Ovary (tissue), 3 donors: ENCODE data around the gene KCNMA1.

Source experiments
- EP300 ChIP-seq: sonication (generic); formaldehyde crosslinking; IDR thresholded peaks from one replicate; pipeline ENCODE4 v1.6.1; 2017; ENCODE audit warnings: antibody characterized with exemption
- POLR2A ChIP-seq: fragments of 450-650 bp; IDR thresholded peaks from one replicate; pipeline ENCODE4 v1.6.1; 2017; ENCODE audit warnings: antibody characterized with exemption, mild to moderate bottlenecking, moderate library complexity
- TF ChIP-seq, protein P1 (sequence below), 3 donors: fragments of 450-650 bp in 2 of 3; fragments of 200-600 bp in 1 of 3; IDR thresholded peaks; one replicate each; pipeline versions ENCODE4 v1.5.1 to v1.8.0; 2016 to 2022; ENCODE audit warnings: antibody characterized with exemption in 3 of 3, mild to moderate bottlenecking in 1 of 3
- donor health status: DM: no; HTN: no; CAD: no.

DNA sequence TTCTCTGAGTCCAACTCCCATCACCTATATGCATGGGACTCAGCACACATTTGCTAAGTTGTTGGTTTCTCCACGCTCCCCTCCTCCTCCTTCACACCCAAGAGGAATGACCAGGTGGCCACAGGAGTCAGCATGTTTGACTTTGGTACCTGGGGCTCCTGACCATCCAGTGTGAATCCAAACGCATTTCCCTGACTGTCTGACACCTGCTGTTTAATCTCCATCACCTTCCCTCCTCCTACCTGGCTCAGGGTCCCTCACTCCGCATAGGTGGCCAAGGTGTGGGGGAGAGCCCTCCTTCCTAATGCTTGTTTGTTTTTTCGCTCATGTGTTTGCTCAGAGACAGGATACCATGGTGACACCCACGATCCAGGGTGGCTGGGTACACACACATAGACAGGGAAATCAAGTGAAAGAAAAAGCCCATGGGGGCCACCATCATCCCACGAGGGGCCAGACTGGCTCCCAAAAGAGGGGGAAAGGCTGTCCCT, 194.9 kb downstream of the KCNMA1 start:
- TF ChIP-seq POLR2A (no peak), EP300 (no peak)
- TF ChIP-seq, protein P1, sequence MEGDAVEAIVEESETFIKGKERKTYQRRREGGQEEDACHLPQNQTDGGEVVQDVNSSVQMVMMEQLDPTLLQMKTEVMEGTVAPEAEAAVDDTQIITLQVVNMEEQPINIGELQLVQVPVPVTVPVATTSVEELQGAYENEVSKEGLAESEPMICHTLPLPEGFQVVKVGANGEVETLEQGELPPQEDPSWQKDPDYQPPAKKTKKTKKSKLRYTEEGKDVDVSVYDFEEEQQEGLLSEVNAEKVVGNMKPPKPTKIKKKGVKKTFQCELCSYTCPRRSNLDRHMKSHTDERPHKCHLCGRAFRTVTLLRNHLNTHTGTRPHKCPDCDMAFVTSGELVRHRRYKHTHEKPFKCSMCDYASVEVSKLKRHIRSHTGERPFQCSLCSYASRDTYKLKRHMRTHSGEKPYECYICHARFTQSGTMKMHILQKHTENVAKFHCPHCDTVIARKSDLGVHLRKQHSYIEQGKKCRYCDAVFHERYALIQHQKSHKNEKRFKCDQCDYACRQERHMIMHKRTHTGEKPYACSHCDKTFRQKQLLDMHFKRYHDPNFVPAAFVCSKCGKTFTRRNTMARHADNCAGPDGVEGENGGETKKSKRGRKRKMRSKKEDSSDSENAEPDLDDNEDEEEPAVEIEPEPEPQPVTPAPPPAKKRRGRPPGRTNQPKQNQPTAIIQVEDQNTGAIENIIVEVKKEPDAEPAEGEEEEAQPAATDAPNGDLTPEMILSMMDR (IDR thresholded peaks at IDR 0.05) = no peak
